ENCODE measurements around the gene UNKL.

DNA sequence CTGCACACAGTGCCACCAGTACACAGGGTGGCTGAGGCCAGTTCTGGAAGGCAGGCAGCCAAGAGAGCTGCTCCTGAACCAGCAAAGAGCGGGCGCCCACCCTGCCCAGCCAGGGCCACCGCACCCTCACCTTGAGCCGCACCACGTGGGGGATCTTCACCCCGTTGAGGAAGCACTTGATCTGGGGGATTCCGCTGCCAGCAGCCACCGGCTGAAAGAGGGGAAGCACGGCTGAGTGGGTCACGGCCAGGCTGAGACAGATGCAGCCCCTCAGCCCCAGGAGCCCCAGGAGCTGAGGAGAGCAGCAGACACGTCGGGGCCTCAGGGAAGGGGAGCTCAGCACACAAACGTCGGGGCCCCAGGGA lies 44.5 kb upstream of the UNKL start:
- TF ChIP-seq, protein P1, sequence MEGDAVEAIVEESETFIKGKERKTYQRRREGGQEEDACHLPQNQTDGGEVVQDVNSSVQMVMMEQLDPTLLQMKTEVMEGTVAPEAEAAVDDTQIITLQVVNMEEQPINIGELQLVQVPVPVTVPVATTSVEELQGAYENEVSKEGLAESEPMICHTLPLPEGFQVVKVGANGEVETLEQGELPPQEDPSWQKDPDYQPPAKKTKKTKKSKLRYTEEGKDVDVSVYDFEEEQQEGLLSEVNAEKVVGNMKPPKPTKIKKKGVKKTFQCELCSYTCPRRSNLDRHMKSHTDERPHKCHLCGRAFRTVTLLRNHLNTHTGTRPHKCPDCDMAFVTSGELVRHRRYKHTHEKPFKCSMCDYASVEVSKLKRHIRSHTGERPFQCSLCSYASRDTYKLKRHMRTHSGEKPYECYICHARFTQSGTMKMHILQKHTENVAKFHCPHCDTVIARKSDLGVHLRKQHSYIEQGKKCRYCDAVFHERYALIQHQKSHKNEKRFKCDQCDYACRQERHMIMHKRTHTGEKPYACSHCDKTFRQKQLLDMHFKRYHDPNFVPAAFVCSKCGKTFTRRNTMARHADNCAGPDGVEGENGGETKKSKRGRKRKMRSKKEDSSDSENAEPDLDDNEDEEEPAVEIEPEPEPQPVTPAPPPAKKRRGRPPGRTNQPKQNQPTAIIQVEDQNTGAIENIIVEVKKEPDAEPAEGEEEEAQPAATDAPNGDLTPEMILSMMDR (IDR thresholded peaks at IDR 0.05) = no peak
- TF ChIP-seq POLR2A (IDR thresholded peaks at IDR 0.05) = no peak
